GM12873 (cell line): Measurements from ENCODE around the gene GRIK5.
A peak's percentile ranks its signal among the peaks of the same experiment; 100 is the strongest.

Experiments used
- CTCF ChIP-seq: IDR thresholded peaks from 2 replicates; pipeline ENCODE4 v1.5.1; 2012; ENCODE audit warnings: low read depth, mild to moderate bottlenecking, moderate library complexity, low read length, control low read depth; ENCODE audit not compliant: insufficient read depth; ENCODE audit errors: missing control alignments

The GRIK5 gene

DNA sequence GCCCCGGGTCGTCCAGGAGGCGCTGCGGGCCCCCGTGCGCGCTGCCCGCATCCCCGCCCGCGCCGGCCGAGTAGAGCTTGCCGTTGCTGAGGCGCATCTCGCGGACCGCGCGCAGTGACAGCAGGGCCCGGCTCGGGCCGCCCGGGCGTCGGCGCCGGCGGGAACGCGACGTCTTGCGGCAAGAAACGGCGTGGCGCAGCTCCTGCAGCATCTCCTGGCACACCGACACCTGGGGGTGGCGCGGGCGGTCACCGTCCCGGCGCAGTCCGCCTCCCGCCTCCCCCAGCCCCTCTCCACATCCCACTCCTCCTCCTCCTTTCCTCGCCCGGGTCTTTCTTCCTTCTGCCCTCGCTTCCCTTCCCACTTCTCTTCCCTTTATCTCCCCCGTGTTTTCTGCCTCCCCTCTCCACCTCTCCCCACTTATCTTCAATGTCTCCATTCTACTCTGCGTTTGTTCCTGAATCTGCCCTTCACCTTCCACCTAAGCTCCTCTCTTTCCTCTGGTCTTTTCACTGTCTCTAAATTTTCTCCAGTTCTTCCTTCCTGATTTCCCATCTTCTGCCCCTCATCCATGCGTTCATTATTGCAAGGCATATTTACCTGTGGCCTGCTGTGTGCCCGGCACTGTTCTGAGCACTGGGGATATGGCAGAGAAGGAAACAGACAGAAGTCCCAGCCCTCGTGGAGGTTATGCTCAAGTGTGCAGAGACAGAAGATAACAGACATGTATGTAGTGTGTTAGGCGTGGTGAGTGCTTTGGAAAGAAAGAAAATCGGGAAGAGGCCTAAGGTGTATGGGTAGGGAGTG, 70.7 kb downstream of the GRIK5 start:
- TF ChIP-seq CTCF: peak; percentile 11

DNA sequence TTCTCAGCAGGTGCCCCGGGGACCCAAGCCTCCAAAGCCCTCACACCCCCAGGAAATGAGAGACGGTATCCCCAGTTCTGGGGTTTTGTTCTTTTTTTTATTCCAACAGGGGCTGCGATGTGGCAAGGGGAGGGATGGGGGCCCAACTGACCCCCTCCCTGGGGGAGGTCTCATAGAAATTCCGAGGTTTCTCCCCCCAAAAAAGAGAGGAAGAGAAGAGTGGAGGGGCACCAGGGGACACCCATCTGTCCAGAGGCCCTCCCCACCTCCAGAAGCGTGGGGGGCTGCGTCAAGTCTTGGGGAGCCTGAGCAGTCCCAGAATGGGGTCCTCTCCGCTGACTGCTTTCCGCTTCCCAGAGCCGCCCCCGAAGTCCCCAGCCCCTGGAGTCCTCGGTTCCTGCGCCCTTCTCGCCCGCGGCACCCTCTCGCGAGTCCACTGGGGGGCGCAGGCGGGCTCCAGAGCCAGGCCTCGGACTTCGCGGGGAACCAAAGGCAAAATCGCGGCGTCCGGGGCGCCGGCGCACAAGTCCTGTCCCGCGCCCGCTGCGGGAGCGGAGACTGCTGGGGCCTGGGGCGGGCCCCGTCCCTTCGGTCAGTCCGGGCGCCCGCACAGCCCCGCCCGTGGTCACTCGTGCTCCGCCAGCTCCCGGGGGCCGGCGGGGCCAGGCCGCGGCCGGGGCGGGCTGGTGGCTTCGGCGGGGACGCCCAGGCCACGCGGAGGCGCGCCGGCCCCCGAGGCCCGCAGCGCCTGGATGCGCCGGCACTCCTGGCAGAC, 71.6 kb downstream of the GRIK5 start:
- peak; percentile 69 for TF ChIP-seq CTCF

DNA sequence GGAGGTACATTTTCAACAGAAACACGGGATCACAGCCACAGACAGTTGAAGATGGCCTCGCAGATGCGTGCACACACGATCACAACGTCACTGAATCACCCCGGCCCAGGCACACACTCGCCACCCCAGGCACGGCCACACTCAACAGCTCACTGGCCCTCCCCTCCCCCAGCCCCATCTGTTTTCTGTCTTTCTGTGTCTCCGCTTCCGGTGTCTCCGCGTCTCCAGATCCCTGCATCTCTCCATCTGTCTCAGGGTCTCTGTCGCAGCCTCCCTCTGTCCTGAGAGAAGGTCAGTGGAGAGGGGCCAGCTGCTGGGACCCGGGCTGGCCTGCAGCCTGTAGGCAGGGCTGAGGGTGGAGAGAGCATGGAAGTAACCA, 72.2 kb downstream of the GRIK5 start:
- TF ChIP-seq CTCF: no peak

DNA sequence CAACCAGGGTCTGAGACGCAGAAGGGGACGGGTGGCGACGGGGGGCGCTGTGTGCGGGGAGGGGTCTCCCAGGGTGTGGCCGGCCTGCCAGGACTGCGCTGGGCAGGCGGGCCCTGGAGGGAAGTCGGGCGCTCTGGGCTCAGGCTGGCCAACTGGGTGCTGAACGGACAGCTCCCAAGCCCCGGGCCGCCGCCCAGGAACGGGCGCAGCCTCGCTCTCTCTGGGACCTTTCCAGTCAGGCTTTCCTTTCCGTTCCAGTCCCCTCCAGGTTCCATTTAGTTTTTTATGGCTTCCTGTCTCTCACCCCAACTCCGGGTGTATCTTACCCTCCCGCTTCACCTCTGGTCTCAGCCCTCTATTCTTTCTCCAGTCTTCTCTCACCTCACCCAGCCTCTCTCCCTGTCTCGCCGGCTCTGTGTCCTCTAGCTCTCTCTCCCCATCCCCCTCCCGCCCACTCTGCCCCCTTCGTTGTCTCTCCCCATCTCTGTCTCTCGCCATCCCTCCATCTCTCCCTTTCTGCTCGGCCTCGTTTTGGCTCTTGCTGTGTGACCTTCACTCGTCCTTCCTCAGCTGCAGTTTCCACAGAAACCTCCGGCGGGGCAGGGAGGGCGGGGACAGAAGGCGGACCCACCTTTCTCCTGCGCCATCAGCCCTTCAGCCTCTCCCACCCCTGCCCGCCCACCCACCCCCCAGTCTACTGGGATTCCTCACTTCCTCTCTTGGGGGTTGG, 72.7 kb downstream of the GRIK5 start:
- TF ChIP-seq CTCF: no peak

DNA sequence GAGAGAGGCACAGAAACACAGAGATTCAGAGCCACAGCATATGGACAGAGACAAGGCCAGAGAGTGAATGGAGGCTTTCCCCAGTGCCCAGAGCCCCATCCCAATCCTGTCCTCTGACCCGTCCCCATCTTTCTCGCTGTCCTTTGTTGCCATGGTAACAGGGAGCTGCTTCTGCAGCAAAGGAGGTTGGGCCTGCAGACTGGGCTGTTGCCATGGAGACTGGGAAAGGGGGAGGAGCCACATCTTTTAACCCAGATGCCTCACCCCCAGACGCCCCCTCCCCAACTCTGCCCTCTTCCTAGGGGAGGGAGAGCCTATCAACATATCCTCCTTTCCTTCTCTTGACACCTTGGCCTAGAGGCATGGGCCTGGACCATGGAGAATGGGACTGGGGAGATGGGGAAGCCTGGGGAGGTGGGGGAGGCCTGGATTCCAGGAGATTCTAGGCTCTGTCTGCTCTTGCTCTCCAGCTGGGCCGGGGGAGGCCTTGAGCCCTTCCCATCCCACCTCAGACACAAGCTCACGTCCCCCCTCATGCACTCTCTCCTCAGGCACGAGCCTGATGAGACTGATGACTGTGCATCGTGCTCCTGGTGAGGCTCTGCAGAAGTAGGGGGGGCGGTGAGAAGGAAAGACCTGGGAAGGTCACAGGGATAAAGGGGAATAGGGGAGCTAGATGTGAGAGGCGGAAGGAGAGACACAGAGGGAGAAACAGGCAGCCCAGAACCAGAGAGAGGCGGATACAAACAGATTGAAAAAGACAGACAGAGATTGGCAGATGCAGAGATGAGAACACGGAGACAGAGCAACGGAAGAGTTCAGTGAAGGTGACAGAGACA, 73.8 kb downstream of the GRIK5 start:
- no peak for TF ChIP-seq CTCF

- no peak for TF ChIP-seq CTCF
Observed at GRCh38 chr19:41994994-41995958, 74.7 kb downstream of the GRIK5 start.
